Right lobe of liver (tissue), 4 donors: ENCODE measurements around the gene HIBCH.

Experiments
- POLR2A ChIP-seq: fragments of 450-650 bp; IDR thresholded peaks from one replicate; pipeline ENCODE4 v1.6.1; 2017; ENCODE audit warnings: antibody characterized with exemption, mild to moderate bottlenecking
- TF ChIP-seq, protein P1 (sequence below), 4 donors: fragments of 200-600 bp in 3 of 4; fragments of 450-650 bp in 1 of 4; IDR thresholded peaks; one replicate each; pipeline versions ENCODE4 v1.5.1 to v1.8.0; 2016 to 2022; ENCODE audit warnings: antibody characterized with exemption in 4 of 4, mild to moderate bottlenecking in 2 of 4
- donor health status: DM: no; HTN: no; CAD: no.
- donor health status: DM: no; HTN: no; CAD: no.
- donor health status: DM: no; HTN: yes; CAD: no.

DNA sequence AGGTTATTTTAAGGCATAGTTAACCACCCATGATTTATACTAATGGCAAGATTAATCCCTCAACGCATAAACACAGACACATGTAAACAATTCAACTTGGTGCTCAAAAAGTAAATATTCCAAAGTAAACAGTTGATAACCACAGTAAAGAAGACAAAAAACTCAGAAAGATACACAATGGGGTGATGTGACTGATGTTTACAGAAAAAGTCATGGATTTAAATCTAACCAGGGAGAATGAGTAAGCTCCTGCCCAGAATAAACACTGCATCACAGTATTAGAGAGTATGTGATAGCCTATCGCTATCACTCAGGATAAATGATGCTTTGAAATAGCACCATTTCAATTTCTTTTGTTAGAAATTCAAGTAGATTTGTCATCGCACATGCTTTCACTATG is 49.3 kb downstream of the HIBCH start:
- TF ChIP-seq, protein P1, sequence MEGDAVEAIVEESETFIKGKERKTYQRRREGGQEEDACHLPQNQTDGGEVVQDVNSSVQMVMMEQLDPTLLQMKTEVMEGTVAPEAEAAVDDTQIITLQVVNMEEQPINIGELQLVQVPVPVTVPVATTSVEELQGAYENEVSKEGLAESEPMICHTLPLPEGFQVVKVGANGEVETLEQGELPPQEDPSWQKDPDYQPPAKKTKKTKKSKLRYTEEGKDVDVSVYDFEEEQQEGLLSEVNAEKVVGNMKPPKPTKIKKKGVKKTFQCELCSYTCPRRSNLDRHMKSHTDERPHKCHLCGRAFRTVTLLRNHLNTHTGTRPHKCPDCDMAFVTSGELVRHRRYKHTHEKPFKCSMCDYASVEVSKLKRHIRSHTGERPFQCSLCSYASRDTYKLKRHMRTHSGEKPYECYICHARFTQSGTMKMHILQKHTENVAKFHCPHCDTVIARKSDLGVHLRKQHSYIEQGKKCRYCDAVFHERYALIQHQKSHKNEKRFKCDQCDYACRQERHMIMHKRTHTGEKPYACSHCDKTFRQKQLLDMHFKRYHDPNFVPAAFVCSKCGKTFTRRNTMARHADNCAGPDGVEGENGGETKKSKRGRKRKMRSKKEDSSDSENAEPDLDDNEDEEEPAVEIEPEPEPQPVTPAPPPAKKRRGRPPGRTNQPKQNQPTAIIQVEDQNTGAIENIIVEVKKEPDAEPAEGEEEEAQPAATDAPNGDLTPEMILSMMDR (IDR thresholded peaks at IDR 0.05) = no peak
- TF ChIP-seq POLR2A = no peak
